H9 (cell line): ENCODE data around the gene SWAP70. TPM values are rescaled to one million over a fixed set of nuclear protein-coding genes. Genes with fewer than 3 reads are reported as not detected.
"Not testable (repeated sequence)": the region's sequence is repeated elsewhere in the genome, so short reads cannot be mapped to it uniquely, and the experiment has no call there.

Experiments
- DNase-seq: peaks from one replicate; pipeline ENCODE4 v3.0.0-alpha.2; 2017
- H2AFZ ChIP-seq: one replicate; pipeline ENCODE4 v1.6.1; 2013; ENCODE audit warnings: mild to moderate bottlenecking, low read length, control low read depth, moderate library complexity
- H2AK5ac ChIP-seq: 2 replicates; pipeline ENCODE4 v1.6.1; 2013; ENCODE audit warnings: low read length, control low read depth, mixed read lengths; ENCODE audit not compliant: insufficient read length
- H2BK120ac ChIP-seq: one replicate; pipeline ENCODE4 v1.6.1; 2013; ENCODE audit warnings: low read depth, mild to moderate bottlenecking, low read length, control low read depth, inconsistent platforms; ENCODE audit not compliant: poor library complexity, severe bottlenecking
- H2BK12ac ChIP-seq: 2 replicates; pipeline ENCODE4 v1.6.1; 2013; ENCODE audit warnings: low read length, control low read depth, mixed read lengths, low read depth; ENCODE audit not compliant: insufficient read length
- H2BK15ac ChIP-seq: 2 replicates; pipeline ENCODE4 v1.6.1; 2013; ENCODE audit warnings: low read depth, low read length, control low read depth
- H2BK20ac ChIP-seq: one replicate; pipeline ENCODE4 v1.6.1; 2013; ENCODE audit warnings: low read depth, mild to moderate bottlenecking, low read length, control low read depth, inconsistent platforms; ENCODE audit not compliant: poor library complexity, severe bottlenecking
- H2BK5ac ChIP-seq: 2 replicates; pipeline ENCODE4 v1.6.1; 2013; ENCODE audit warnings: low read length, control low read depth, mixed read lengths; ENCODE audit not compliant: insufficient read length
- H3K14ac ChIP-seq: 2 replicates; pipeline ENCODE4 v1.6.1; 2013; ENCODE audit warnings: low read length, control low read depth; ENCODE audit not compliant: insufficient read depth
- H3K18ac ChIP-seq: 2 replicates; pipeline ENCODE4 v1.6.1; 2013; ENCODE audit warnings: low read depth, mild to moderate bottlenecking, mixed read lengths, low read length, control low read depth; ENCODE audit not compliant: insufficient read length
- H3K23ac ChIP-seq: 2 replicates; pipeline ENCODE4 v1.6.1; 2013; ENCODE audit warnings: low read length, control low read depth, mixed read lengths, low read depth; ENCODE audit not compliant: insufficient read length
- H3K23me2 ChIP-seq: 2 replicates; pipeline ENCODE4 v1.6.1; 2013; ENCODE audit warnings: low read depth, mild to moderate bottlenecking, mixed read lengths, low read length, control low read depth; ENCODE audit not compliant: insufficient read length, poor library complexity, severe bottlenecking
- H3K27ac ChIP-seq: 2 replicates; pipeline ENCODE4 v1.5.1; 2013; ENCODE audit warnings: low read length, control low read depth, mixed read lengths, low read depth; ENCODE audit not compliant: insufficient read length
- H3K27me3 ChIP-seq: 2 replicates; pipeline ENCODE4 v1.6.1; 2013; ENCODE audit warnings: low read length, control low read depth, inconsistent platforms; ENCODE audit not compliant: insufficient read depth
- H3K4ac ChIP-seq: 2 replicates; pipeline ENCODE4 v1.6.1; 2013; ENCODE audit warnings: low read depth, mild to moderate bottlenecking, control low read depth, inconsistent platforms, low read length, moderate library complexity
- H3K4me1 ChIP-seq: 2 replicates; pipeline ENCODE4 v1.6.1; 2013; ENCODE audit warnings: low read length, control low read depth, inconsistent platforms; ENCODE audit not compliant: insufficient read depth
- H3K4me2 ChIP-seq: 2 replicates; pipeline ENCODE4 v1.6.1; 2013; ENCODE audit warnings: low read length, control low read depth, mixed read lengths; ENCODE audit not compliant: insufficient read length, insufficient read depth
- H3K56ac ChIP-seq: 2 replicates; pipeline ENCODE4 v1.6.1; 2013; ENCODE audit warnings: low read depth, mild to moderate bottlenecking, mixed read lengths, low read length, control low read depth; ENCODE audit not compliant: insufficient read length
- H3K79me1 ChIP-seq: 2 replicates; pipeline ENCODE4 v1.6.1; 2013; ENCODE audit warnings: low read depth, mild to moderate bottlenecking, moderate library complexity, low read length, control low read depth, inconsistent platforms; ENCODE audit not compliant: insufficient read depth, poor library complexity, severe bottlenecking
- H3K79me2 ChIP-seq: 2 replicates; pipeline ENCODE4 v1.6.1; 2013; ENCODE audit warnings: low read length, control low read depth, inconsistent platforms; ENCODE audit not compliant: insufficient read depth
- H3K9ac ChIP-seq: 2 replicates; pipeline ENCODE4 v1.6.1; 2013; ENCODE audit warnings: low read length, control low read depth, mixed read lengths; ENCODE audit not compliant: insufficient read length; ENCODE audit errors: extremely low read depth
- H3K9me3 ChIP-seq: one replicate; pipeline ENCODE4 v1.6.1; 2013; ENCODE audit warnings: low read depth, low read length, inconsistent platforms; ENCODE audit not compliant: control insufficient read depth
- H3T11ph ChIP-seq: one replicate; pipeline ENCODE4 v1.6.1; 2013; ENCODE audit warnings: mild to moderate bottlenecking, low read length, control low read depth, inconsistent platforms
- H4K20me1 ChIP-seq: one replicate; pipeline ENCODE4 v1.6.1; 2013; ENCODE audit not compliant: control insufficient read depth, insufficient read length, insufficient read depth
- H4K5ac ChIP-seq: 2 replicates; pipeline ENCODE4 v1.6.1; 2013; ENCODE audit warnings: low read depth, mild to moderate bottlenecking, mixed read lengths, low read length, control low read depth; ENCODE audit not compliant: insufficient read length
- H4K8ac ChIP-seq: replicated peaks from 2 replicates; pipeline ENCODE4 v1.6.1; 2013; ENCODE audit warnings: low read length, control low read depth, mixed read lengths, low read depth; ENCODE audit not compliant: insufficient read length
- H4K91ac ChIP-seq: 2 replicates; pipeline ENCODE4 v1.6.1; 2013; ENCODE audit warnings: low read depth, mild to moderate bottlenecking, moderate library complexity, mixed read lengths, low read length, control low read depth; ENCODE audit not compliant: insufficient read length
- H3K27ac Mint-ChIP-seq, 3 experiments: 2 replicates in 2 of 3; 3 replicates in 1 of 3; pipeline ENCODE4 v1.8.0; 2020 to 2021; ENCODE audit warnings: mixed read lengths in 3 of 3, mild to moderate bottlenecking in 1 of 3, moderate library complexity in 1 of 3
- H3K27me3 Mint-ChIP-seq: 2 replicates; pipeline ENCODE4 v1.8.0; 2021; ENCODE audit warnings: low read depth, mild to moderate bottlenecking, moderate library complexity, mixed read lengths
- H3K36me3 Mint-ChIP-seq, 3 experiments: 2 replicates in 2 of 3; 3 replicates in 1 of 3; pipeline ENCODE4 v1.8.0; 2020 to 2021; ENCODE audit warnings: low read depth in 3 of 3, mixed read lengths in 3 of 3; ENCODE audit not compliant: insufficient read depth in 1 of 3
- H3K4me1 Mint-ChIP-seq, 2 experiments: 2 replicates each; pipeline ENCODE4 v1.8.0; 2020; ENCODE audit warnings: mixed read lengths in 2 of 2
- H3K4me3 Mint-ChIP-seq, 2 experiments: 2 replicates in 1 of 2; 3 replicates in 1 of 2; pipeline ENCODE4 v1.8.0; 2020 to 2021; ENCODE audit warnings: mild to moderate bottlenecking in 2 of 2, mixed read lengths in 2 of 2, moderate library complexity in 1 of 2
- H3K9me3 Mint-ChIP-seq, 2 experiments: 2 replicates in 1 of 2; 3 replicates in 1 of 2; pipeline ENCODE4 v1.8.0; 2020; ENCODE audit warnings: mild to moderate bottlenecking in 2 of 2, mixed read lengths in 2 of 2, moderate library complexity in 1 of 2
- WGBS: extraction: QIAGEN DNeasy Blood & Tissue Kit; methylation state at CpG from one replicate; pipeline ENCODE4 v1.1.7; 2013; ENCODE audit warnings: missing lambda C conversion rate, low lambda C conversion rate, mixed read lengths; ENCODE audit not compliant: insufficient read length; ENCODE audit errors: extremely low coverage; 5-methylcytosine and 5-hydroxymethylcytosine counted together
- total RNA-seq: library from RNA; stranded (reverse); gene quantifications from 2 replicates; pipeline ENCODE4 v1.2.1, GENCODE V29; 2021
- TF ChIP-seq, protein P1 (sequence below): fragments of 200-600 bp; sonication (generic); conservative IDR thresholded peaks from 3 replicates; pipeline ENCODE4 v1.8.0; 2021; ENCODE audit warnings: antibody characterized with exemption, mild to moderate bottlenecking

Gene SWAP70
- total RNA-seq, 1 experiment from 2014 or later, result 34.4 TPM

DNA sequence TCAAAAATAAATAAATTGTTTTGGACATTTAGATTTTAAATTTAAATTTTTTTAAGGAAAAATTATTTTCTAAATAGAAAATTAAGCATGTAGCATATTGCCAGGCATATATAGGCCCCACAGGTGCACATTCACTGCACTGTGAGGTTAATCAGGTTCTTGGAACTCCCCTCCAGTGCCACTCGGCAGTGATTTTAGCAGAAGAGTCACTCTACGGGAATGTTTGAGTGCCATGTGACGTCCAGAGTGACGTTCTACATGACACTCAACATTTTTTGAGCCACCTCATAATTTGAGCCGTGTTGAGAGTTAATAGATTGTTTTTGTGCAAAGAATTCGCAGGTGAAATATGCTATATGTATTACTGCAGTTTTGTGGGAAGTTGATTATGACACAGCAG, 77.4 kb downstream of the SWAP70 start:
- no peaks in the 10 kb centered on the region for H3K27me3 Mint-ChIP-seq
- peaks cover 3% of the 10 kb centered on the region in 2 experiments; a peak in 2 of 4 replicates for H3K4me1 Mint-ChIP-seq
- H3K23me2 ChIP-seq, result no peaks in the 10 kb centered on the region
- no peak overlapping the region for H2BK5ac ChIP-seq
- H2BK120ac ChIP-seq, result no peak overlapping the region
- no peak overlapping the region for H2BK12ac ChIP-seq
- no peak overlapping the region for H3K14ac ChIP-seq
- no peak overlapping the region for H3K4me3 Mint-ChIP-seq
- TF ChIP-seq, protein P1, sequence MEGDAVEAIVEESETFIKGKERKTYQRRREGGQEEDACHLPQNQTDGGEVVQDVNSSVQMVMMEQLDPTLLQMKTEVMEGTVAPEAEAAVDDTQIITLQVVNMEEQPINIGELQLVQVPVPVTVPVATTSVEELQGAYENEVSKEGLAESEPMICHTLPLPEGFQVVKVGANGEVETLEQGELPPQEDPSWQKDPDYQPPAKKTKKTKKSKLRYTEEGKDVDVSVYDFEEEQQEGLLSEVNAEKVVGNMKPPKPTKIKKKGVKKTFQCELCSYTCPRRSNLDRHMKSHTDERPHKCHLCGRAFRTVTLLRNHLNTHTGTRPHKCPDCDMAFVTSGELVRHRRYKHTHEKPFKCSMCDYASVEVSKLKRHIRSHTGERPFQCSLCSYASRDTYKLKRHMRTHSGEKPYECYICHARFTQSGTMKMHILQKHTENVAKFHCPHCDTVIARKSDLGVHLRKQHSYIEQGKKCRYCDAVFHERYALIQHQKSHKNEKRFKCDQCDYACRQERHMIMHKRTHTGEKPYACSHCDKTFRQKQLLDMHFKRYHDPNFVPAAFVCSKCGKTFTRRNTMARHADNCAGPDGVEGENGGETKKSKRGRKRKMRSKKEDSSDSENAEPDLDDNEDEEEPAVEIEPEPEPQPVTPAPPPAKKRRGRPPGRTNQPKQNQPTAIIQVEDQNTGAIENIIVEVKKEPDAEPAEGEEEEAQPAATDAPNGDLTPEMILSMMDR, result no peak
- H3K79me1 ChIP-seq, result no peaks in the 10 kb centered on the region
- no peak overlapping the region for H3K18ac ChIP-seq
- H3K23ac ChIP-seq, result no peak overlapping the region
- no peak overlapping the region for H3K4ac ChIP-seq
- no peak overlapping the region for H2BK15ac ChIP-seq
- H3K27me3 ChIP-seq, result no peaks in the 10 kb centered on the region
- H4K5ac ChIP-seq, result no peak overlapping the region
- H3K4me2 ChIP-seq, result no peak overlapping the region
- no peak overlapping the region for H2AFZ ChIP-seq
- H3K4me1 ChIP-seq, result no peaks in the 10 kb centered on the region
- H4K91ac ChIP-seq, result no peak overlapping the region
- H2BK20ac ChIP-seq, result no peak overlapping the region
- no peak for DNase-seq
- no peak overlapping the region for H3K56ac ChIP-seq
- H4K20me1 ChIP-seq, result no peaks in the 10 kb centered on the region
- no peak overlapping the region for H3T11ph ChIP-seq
- peaks cover 4 to 5% of the 10 kb centered on the region in 2 experiments; a peak in 3 of 5 replicates for H3K9me3 Mint-ChIP-seq
- H3K27ac Mint-ChIP-seq, result no peak overlapping the region
- no peaks in the 10 kb centered on the region for H3K79me2 ChIP-seq
- no peak overlapping the region for H4K8ac ChIP-seq
- no peak overlapping the region for H2AK5ac ChIP-seq
- no peak overlapping the region for H3K9ac ChIP-seq
- no peaks in the 10 kb centered on the region for H3K9me3 ChIP-seq
- WGBS, result no CpG with 5 or more reads among the region's 6 CpGs
- peaks cover 33 to 73% (median 53%) of the 10 kb centered on the region in 3 experiments for H3K36me3 Mint-ChIP-seq
- H3K27ac ChIP-seq, result no peak overlapping the region

DNA sequence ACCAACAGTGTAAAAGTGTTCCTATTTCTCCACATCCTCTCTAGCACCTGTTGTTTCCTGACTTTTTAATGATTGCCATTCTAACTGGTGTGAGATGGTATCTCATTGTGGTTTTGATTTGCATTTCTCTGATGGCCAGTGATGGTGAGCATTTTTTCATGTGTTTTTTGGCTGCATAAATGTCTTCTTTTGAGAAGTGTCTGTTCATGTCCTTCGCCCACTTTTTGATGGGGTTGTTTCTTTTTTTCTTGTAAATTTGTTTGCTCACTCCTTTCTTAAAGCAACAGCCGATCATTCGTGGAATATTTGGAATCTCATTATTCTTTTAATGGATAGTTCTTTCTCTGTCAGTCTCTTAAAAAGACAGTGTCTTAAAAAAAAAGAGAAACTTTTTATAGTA, 79.6 kb downstream of the SWAP70 start:
- not testable (repeated sequence) for H3K4me3 Mint-ChIP-seq, H3K4me2 ChIP-seq, H3K9me3 Mint-ChIP-seq, H2BK15ac ChIP-seq, H3K23ac ChIP-seq, H2BK20ac ChIP-seq, H3K79me2 ChIP-seq, H3K27me3 ChIP-seq, H3K9ac ChIP-seq, H3K18ac ChIP-seq, H4K5ac ChIP-seq, H2BK12ac ChIP-seq, H3K23me2 ChIP-seq, H2AK5ac ChIP-seq, H2BK120ac ChIP-seq, H3K27ac Mint-ChIP-seq, H3K14ac ChIP-seq, H3T11ph ChIP-seq, H3K4me1 ChIP-seq, H3K9me3 ChIP-seq, H4K91ac ChIP-seq, H3K79me1 ChIP-seq, H4K20me1 ChIP-seq, H3K56ac ChIP-seq, DNase-seq, H4K8ac ChIP-seq, H3K27me3 Mint-ChIP-seq, H2AFZ ChIP-seq, H2BK5ac ChIP-seq, H3K4ac ChIP-seq, H3K27ac ChIP-seq
- Mint-ChIP-seq H3K4me1 (peaks cover 11 to 12% of the 10 kb centered on the region in 2 experiments), H3K36me3 (peaks cover 29 to 57% (median 51%) of the 10 kb centered on the region in 3 experiments)
- no CpG with 5 or more reads among the region's 3 CpGs for WGBS
